WTC11 (cell line): ENCODE measurements around the gene FRMD4A. TPM values are rescaled to one million over a fixed set of nuclear protein-coding genes. Genes with fewer than 3 reads are reported as not detected.

Experiments
- ATAC-seq: fragments of 200-7000 bp; cut with Tn5 transposase; 2 replicates; pipeline ENCODE4 v1.10.0; 2021; ENCODE audit warnings: mild to moderate bottlenecking, moderate library complexity
- CTCF ChIA-PET: fragments of 300-600 bp; sonication (Branson Sonifier 250); formaldehyde crosslinking; loops from one replicate; lab custom pipeline; 2021; ENCODE audit warnings: antibody characterized with exemption; lab: Charles Lee
- POLR2A ChIA-PET: fragments of 350-600 bp; sonication (Branson Sonifier 250); formaldehyde crosslinking; loops from one replicate; lab custom pipeline; 2021; ENCODE audit warnings: antibody characterized with exemption; lab: Charles Lee
- DNase-seq: peaks from one replicate; pipeline ENCODE4 v3.0.0; 2021; ENCODE audit warnings: low spot score
- H3K27ac Mint-ChIP-seq: 2 replicates; pipeline ENCODE4 v1.8.0; 2021; ENCODE audit warnings: mixed read lengths
- H3K27me3 Mint-ChIP-seq: 2 replicates; pipeline ENCODE4 v1.8.0; 2021; ENCODE audit warnings: low read depth, mild to moderate bottlenecking, moderate library complexity, mixed read lengths
- H3K36me3 Mint-ChIP-seq: 2 replicates; pipeline ENCODE4 v1.8.0; 2021; ENCODE audit warnings: mixed read lengths
- H3K4me1 Mint-ChIP-seq: 2 replicates; pipeline ENCODE4 v1.8.0; 2022; ENCODE audit warnings: mixed read lengths
- H3K4me3 Mint-ChIP-seq: 2 replicates; pipeline ENCODE4 v1.8.0; 2021; ENCODE audit warnings: mild to moderate bottlenecking, moderate library complexity, mixed read lengths
- H3K9me3 Mint-ChIP-seq: 2 replicates; pipeline ENCODE4 v1.8.0; 2021; ENCODE audit warnings: mixed read lengths
- CREB1 ChIP-seq: sonication (generic); formaldehyde crosslinking; IDR thresholded peaks from 2 replicates; pipeline ENCODE4 v1.8.0; 2023; ENCODE audit warnings: mild to moderate bottlenecking, missing genetic modification reagents
- ELF4 ChIP-seq: sonication (generic); formaldehyde crosslinking; IDR thresholded peaks from 2 replicates; pipeline ENCODE4 v1.8.1; 2022; ENCODE audit warnings: low read depth, mild to moderate bottlenecking, moderate library complexity, missing genetic modification reagents
- ESRRA ChIP-seq: sonication (generic); formaldehyde crosslinking; IDR thresholded peaks from 2 replicates; pipeline ENCODE4 v1.8.1; 2022; ENCODE audit warnings: mild to moderate bottlenecking, missing genetic modification reagents, borderline replicate concordance
- FOXJ3 ChIP-seq: sonication (generic); formaldehyde crosslinking; IDR thresholded peaks from 2 replicates; pipeline ENCODE4 v1.9.0; 2021; ENCODE audit warnings: missing genetic modification reagents, mild to moderate bottlenecking, borderline replicate concordance
- GRHL2 ChIP-seq: fragments of 250-450 bp; sonication (Bioruptor Pico); IDR thresholded peaks from 2 replicates; pipeline ENCODE4 v1.8.0; 2022; ENCODE audit warnings: mild to moderate bottlenecking, moderate library complexity; ENCODE audit not compliant: insufficient replicate concordance, severe bottlenecking
- HMGA2 ChIP-seq: fragments of 250-450 bp; sonication (Bioruptor Pico); IDR thresholded peaks from 2 replicates; pipeline ENCODE4 v1.4.0; 2021; ENCODE audit warnings: mild to moderate bottlenecking, moderate library complexity
- IRF1 ChIP-seq: sonication (generic); formaldehyde crosslinking; IDR thresholded peaks from 2 replicates; pipeline ENCODE4 v1.8.0; 2023; ENCODE audit warnings: missing genetic modification reagents
- JAZF1 ChIP-seq: fragments of 250-450 bp; sonication (Bioruptor Pico); IDR thresholded peaks from 2 replicates; pipeline ENCODE4 v1.9.0; 2021; ENCODE audit warnings: moderate library complexity, mild to moderate bottlenecking, inconsistent platforms
- JUN ChIP-seq: sonication (generic); formaldehyde crosslinking; IDR thresholded peaks from 2 replicates; pipeline ENCODE4 v1.8.0; 2023; ENCODE audit warnings: mild to moderate bottlenecking, missing genetic modification reagents
- MYBL2 ChIP-seq: sonication (generic); formaldehyde crosslinking; IDR thresholded peaks from 2 replicates; pipeline ENCODE4 v1.8.1; 2023; ENCODE audit warnings: mild to moderate bottlenecking, moderate library complexity, missing genetic modification reagents
- NFYB ChIP-seq: sonication (generic); formaldehyde crosslinking; conservative IDR thresholded peaks from 2 replicates; pipeline ENCODE4 v1.8.0; 2022; ENCODE audit warnings: low read depth, missing genetic modification reagents
- PRDM15 ChIP-seq: sonication (generic); formaldehyde crosslinking; IDR thresholded peaks from 2 replicates; pipeline ENCODE4 v1.8.0; 2022; ENCODE audit warnings: missing genetic modification reagents
- PREB ChIP-seq: sonication (generic); formaldehyde crosslinking; IDR thresholded peaks from 2 replicates; pipeline ENCODE4 v1.8.1; 2022; ENCODE audit warnings: mild to moderate bottlenecking, missing genetic modification reagents, moderate library complexity, borderline replicate concordance
- USF1 ChIP-seq: sonication (generic); formaldehyde crosslinking; IDR thresholded peaks from 2 replicates; pipeline ENCODE4 v1.8.0; 2022; ENCODE audit warnings: mild to moderate bottlenecking, missing genetic modification reagents
- ZBTB43 ChIP-seq: sonication (generic); formaldehyde crosslinking; IDR thresholded peaks from 2 replicates; pipeline ENCODE4 v1.8.1; 2023; ENCODE audit warnings: mild to moderate bottlenecking, missing genetic modification reagents
- ZMAT4 ChIP-seq: fragments of 250-450 bp; sonication (Bioruptor Pico); IDR thresholded peaks from 2 replicates; pipeline ENCODE4 v1.9.0; 2021; ENCODE audit warnings: mild to moderate bottlenecking
- ZNF121 ChIP-seq: sonication (generic); formaldehyde crosslinking; IDR thresholded peaks from 2 replicates; pipeline ENCODE4 v1.8.0; 2023; ENCODE audit warnings: missing genetic modification reagents
- ZNF512 ChIP-seq: sonication (generic); formaldehyde crosslinking; IDR thresholded peaks from 2 replicates; pipeline ENCODE4 v1.8.1; 2022; ENCODE audit warnings: missing genetic modification reagents, borderline replicate concordance
- total RNA-seq: library from RNA; stranded (reverse); gene quantifications from 3 replicates; pipeline ENCODE4 v1.2.3, GENCODE V29; 2021

FRMD4A gene
- total RNA-seq, 1 experiment from 2014 or later = 35.5 TPM

GRCh38 chr10:14020037-14020664 is 310.6 kb downstream of the FRMD4A start (continued):
- TF ChIP-seq USF1 (CRISPR knock-in tag) (no peak), ZNF512 (no peak)

GRCh38 chr10:14017467-14017866 is 313.3 kb downstream of the FRMD4A start:
- ATAC-seq (no peak), DNase-seq (no peak)
- Mint-ChIP-seq H3K27me3 (no peaks in the 10 kb centered on the region), H3K36me3 (peaks cover 3% of the 10 kb centered on the region; the same call in 1 of the 2 replicates), H3K9me3 (peaks cover 8% of the 10 kb centered on the region), H3K4me3 (no peak overlapping the region), H3K27ac (no peak overlapping the region), H3K4me1 (peaks cover 6% of the 10 kb centered on the region; the same call in 1 of the 2 replicates)
- TF ChIP-seq IRF1 (CRISPR knock-in tag) (no peak), PREB (no peak), ZMAT4 (CRISPR knock-in tag) (no peak), USF1 (CRISPR knock-in tag) (no peak), HMGA2 (CRISPR knock-in tag) (no peak), ELF4 (CRISPR knock-in tag) (no peak), ESRRA (CRISPR knock-in tag) (no peak), GRHL2 (CRISPR knock-in tag) (no peak), ZBTB43 (CRISPR knock-in tag) (no peak), FOXJ3 (CRISPR knock-in tag) (no peak), JAZF1 (CRISPR knock-in tag) (no peak)
- POLR2A ChIA-PET = no interaction called here
- CTCF ChIA-PET = interaction anchor here (1.4 kb wide), 1 partner anchor 15 kb away, joined by 6 read pairs; no protein-coding TSS in a partner anchor

- peaks cover 3% of the 10 kb centered on the region; the same call in 1 of the 2 replicates for H3K36me3 Mint-ChIP-seq
- DNase-seq (no peak), ATAC-seq (no peak)
- no peak overlapping the region for H3K4me3 Mint-ChIP-seq
- peaks cover 8% of the 10 kb centered on the region for H3K9me3 Mint-ChIP-seq
- POLR2A ChIA-PET = no interaction called here
- CTCF ChIA-PET = interaction anchor here (1.4 kb wide), 1 partner anchor 16 kb away, joined by 6 read pairs; no protein-coding TSS in a partner anchor
- no peak overlapping the region for H3K27ac Mint-ChIP-seq
- peaks cover 11% of the 10 kb centered on the region; the same call in 1 of the 2 replicates for H3K4me1 Mint-ChIP-seq
- no peaks in the 10 kb centered on the region for H3K27me3 Mint-ChIP-seq
- TF ChIP-seq MYBL2 (CRISPR knock-in tag) = no peak
- no peak for TF ChIP-seq CREB1 (CRISPR knock-in tag)
- no peak for TF ChIP-seq NFYB (CRISPR knock-in tag)
- TF ChIP-seq ZNF121 (CRISPR knock-in tag) = no peak
- TF ChIP-seq HMGA2 (CRISPR knock-in tag) = no peak
- no peak for TF ChIP-seq JUN (CRISPR knock-in tag)
- TF ChIP-seq PRDM15 (CRISPR knock-in tag) = no peak
Measured at GRCh38 chr10:14016931-14017333, 313.8 kb downstream of the FRMD4A start.
